NCI-H2196 (cell line): Measurements from ENCODE around the gene TTC9B.
"Not testable (repeated sequence)": the region's sequence is repeated elsewhere in the genome, so short reads cannot be mapped to it uniquely, and the experiment has no call there.

Experiments used
- DNase-seq: peaks from one replicate; lab custom pipeline; 2025; ENCODE audit not compliant: unreplicated experiment; lab: John Stamatoyannopoulos, UW

Gene TTC9B

DNA sequence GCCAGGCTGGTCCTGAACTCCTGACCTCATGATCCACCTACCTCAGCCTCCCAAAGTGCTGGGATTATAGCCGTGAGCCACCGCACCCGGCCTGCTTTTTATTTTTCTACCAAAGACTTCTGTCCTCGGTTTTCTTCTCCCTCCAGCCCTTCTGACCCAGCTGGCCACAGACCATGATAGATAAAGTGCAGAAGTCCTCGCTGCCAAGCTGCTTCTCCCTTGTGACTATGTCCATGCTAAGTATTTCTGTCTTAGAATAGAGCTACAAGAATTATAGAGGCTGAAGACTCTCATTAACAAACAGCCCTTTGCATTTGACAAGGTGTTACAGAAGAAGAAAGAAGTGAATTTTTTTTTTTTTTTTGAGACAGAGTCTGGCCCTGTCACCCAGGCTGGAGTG is 42.4 kb downstream of the TTC9B start:
- no peak for DNase-seq

DNA sequence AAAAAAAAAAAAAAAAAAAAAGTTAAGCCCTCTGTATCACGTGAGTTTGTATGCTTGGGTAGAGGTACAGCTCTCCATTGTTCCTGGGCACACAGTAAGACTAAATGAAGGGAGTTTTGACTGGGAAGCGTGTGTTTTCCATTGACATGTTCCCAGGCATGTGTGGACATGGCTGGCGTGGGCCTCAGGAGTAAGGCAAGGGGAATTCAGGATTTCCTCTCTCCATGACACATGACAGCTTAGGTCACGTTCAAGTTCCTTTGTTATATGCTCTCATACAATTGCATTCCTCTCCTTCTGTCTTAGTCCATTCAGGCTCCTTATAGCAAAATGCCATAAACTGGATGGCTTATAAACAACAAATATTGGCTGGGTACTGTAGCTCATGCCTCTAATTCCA is 44.1 kb downstream of the TTC9B start:
- DNase-seq, result no peak

GRCh38 chr19:40171293-40171692 is 46.9 kb downstream of the TTC9B start:
- DNase-seq, result not testable (repeated sequence)

DNA sequence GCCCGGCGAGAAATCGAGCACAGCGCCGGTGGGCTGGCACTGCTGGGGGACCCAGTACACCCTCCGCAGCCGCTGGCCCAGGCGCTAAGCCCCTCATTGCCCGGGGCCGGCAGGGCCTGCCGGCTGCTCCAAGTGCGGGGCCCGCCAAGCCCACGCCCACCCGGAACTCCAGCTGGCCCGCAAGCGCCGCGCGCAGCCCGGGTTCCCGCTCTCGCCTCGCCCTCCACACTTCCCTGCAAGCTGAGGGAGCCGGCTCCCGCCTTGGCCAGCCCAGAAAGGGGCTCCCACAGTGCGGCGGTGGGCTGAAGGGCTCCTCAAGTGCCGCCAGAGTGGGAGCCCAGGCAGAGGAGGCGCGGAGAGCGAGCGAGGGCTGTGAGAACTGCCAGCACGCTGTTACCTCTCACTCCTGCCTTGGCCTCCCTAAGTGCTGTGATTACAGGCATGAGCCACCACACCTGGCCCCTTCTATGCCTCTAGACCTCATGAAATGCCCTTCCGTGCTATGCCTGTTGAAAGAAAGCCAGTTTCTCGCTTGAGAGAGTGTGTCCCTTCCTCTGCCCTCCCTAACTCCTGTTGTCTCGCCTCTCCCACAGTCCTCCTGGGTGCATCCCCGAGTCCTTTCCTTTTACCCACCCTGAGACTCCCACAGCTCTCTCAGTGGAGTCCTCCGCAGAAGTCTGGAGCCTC is 47.7 kb downstream of the TTC9B start:
- not testable (repeated sequence) for DNase-seq

DNA sequence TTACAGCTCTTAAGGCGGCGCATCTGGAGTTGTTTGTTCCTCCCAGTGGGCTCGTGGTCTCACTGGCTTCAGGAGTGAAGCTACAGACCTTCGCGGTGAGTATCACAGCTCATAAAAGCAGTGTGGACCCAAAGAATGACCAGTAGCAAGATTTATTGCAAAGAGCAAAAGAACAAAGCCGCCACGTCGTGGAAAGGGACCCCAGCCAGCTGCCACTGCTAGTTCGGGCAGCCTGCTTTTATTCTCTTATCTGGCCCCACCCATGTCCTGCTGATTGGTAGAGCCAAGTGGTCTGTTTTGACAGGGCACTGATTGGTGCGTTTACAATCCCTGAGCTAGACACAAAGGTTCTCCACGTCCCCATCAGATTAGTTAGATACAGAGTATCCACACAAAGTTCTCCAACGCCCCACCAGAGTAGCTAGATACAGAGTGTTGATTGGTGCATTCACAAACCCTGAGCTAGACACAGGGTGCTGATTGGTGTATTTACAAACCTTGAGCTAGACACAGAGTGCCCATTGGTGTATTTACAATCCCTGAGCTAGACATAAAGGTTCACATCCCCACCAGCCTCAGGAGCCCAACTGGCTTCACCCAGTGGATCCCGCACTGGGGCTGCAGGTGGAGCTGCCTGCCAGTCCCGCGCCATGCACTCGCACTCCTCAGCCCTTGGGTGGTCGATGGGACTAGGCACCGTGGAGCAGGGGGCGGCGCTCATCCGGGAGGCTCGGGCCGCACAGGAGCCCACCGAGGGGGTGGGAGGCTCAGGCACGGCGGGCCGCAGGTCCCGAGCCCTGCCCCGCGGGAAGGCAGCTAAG is 48.5 kb downstream of the TTC9B start:
- not testable (repeated sequence) for DNase-seq
